HCT116 (cell line): ENCODE results near the gene SEC22A. TPM values are rescaled to one million over a fixed set of nuclear protein-coding genes. Genes with fewer than 3 reads are reported as not detected.

Experiments
- ATAC-seq: fragments of 200-7000 bp; cut with Tn5 transposase; 2 replicates; pipeline ENCODE4 v1.9.1; 2020; ENCODE audit warnings: mild to moderate bottlenecking, moderate library complexity
- BruUV-seq: library from RNA; stranded (reverse); fragments of 400-500 nt; replicated peaks from 2 replicates; lab custom pipeline; 2021; lab: Mats Ljungman, UMichigan
- CTCF ChIA-PET: fragments of 300-600 bp; sonication (Branson Sonifier 250); formaldehyde crosslinking; loops from one replicate; lab custom pipeline; 2021; ENCODE audit warnings: antibody characterized with exemption; lab: Charles Lee
- POLR2A ChIA-PET: fragments of 300-600, 350-600 bp; sonication (Branson Sonifier 250); formaldehyde crosslinking; loops from one replicate; lab custom pipeline; 2021; ENCODE audit warnings: antibody characterized with exemption; lab: Charles Lee
- RAD21 ChIA-PET, 2 experiments: fragments of 300-600 bp; sonication (Branson Sonifier 250); formaldehyde crosslinking; loops; one replicate each; lab custom pipeline; 2023; ENCODE audit warnings: low total read pairs in 2 of 2; ENCODE audit not compliant: uncharacterized antibody in 2 of 2, unreplicated experiment in 2 of 2, low non-redundant PET in 1 of 2; lab: Charles Lee
- DNase-seq: peaks from one replicate; pipeline ENCODE4 v3.0.0-alpha.2; 2010; ENCODE audit warnings: low read depth, low spot score
- H2AFZ ChIP-seq: fragments of 200-600 bp; shearing (Covaris generic), sonication (generic); 2 replicates; pipeline ENCODE4 v1.6.1; 2017; ENCODE audit warnings: low read depth, mixed run types, mixed read lengths, antibody characterized with exemption, low read length; ENCODE audit not compliant: poor library complexity, severe bottlenecking
- H3K27ac ChIP-seq: 2 replicates; pipeline ENCODE4 v1.5.1; 2012; ENCODE audit warnings: low read depth, low read length
- H3K27me3 ChIP-seq: fragments of 200-600 bp; sonication (generic); 2 replicates; pipeline ENCODE4 v1.6.1; 2016; ENCODE audit warnings: mixed run types, low read length, mixed read lengths; ENCODE audit not compliant: insufficient read depth
- H3K36me3 ChIP-seq, 2 experiments: fragments of 200-500 bp in 1 of 2; fragments of 200-600 bp in 1 of 2; sonication (Bioruptor generic) in 1 of 2; sonication (generic) in 1 of 2; 2 replicates each; pipeline versions ENCODE4 v1.5.1 to v1.6.1; 2014 to 2016; ENCODE audit warnings: low read length in 2 of 2, inconsistent platforms in 1 of 2, mixed read lengths in 1 of 2, mixed run types in 1 of 2; ENCODE audit not compliant: insufficient read depth in 2 of 2, control insufficient read depth in 1 of 2
- H3K4me1 ChIP-seq, 2 experiments: fragments of 200-600 bp in 1 of 2; sonication (generic) in 1 of 2; 2 replicates each; pipeline versions ENCODE4 v1.5.1 to v1.6.1; 2012 to 2017; ENCODE audit warnings: low read length in 2 of 2, inconsistent platforms in 1 of 2, mild to moderate bottlenecking in 1 of 2, mixed read lengths in 1 of 2, mixed run types in 1 of 2, moderate library complexity in 1 of 2; ENCODE audit not compliant: insufficient read depth in 2 of 2, control insufficient read depth in 1 of 2
- H3K4me2 ChIP-seq: fragments of 200-600 bp; sonication (generic); 2 replicates; pipeline ENCODE4 v1.6.1; 2017; ENCODE audit warnings: mixed run types, low read length, mixed read lengths
- H3K4me3 ChIP-seq, 2 experiments: fragments of 200-600 bp in 1 of 2; sonication (generic) in 1 of 2; replicated peaks in 1 of 2; 2 replicates each; pipeline ENCODE4 v1.5.1; 2011 to 2016; ENCODE audit warnings: low read length in 2 of 2, control low read depth in 1 of 2, low read depth in 1 of 2, mild to moderate bottlenecking in 1 of 2, mixed read lengths in 1 of 2, mixed run types in 1 of 2
- H3K79me2 ChIP-seq: fragments of 200-600 bp; sonication (generic); 2 replicates; pipeline ENCODE4 v1.6.1; 2017; ENCODE audit warnings: mild to moderate bottlenecking, mixed run types, low read length, moderate library complexity, mixed read lengths; ENCODE audit not compliant: insufficient read depth
- H3K9ac ChIP-seq: fragments of 200-600 bp; sonication (generic); 2 replicates; pipeline ENCODE4 v1.6.1; 2016; ENCODE audit warnings: low read length, mixed read lengths
- H3K9me2 ChIP-seq: fragments of 200-600 bp; sonication (generic), shearing (Covaris generic); 2 replicates; pipeline ENCODE4 v1.6.1; 2017; ENCODE audit warnings: mixed run types, mild to moderate bottlenecking, moderate library complexity; ENCODE audit not compliant: insufficient read depth
- H3K9me3 ChIP-seq, 2 experiments: fragments of 200-500 bp in 1 of 2; fragments of 200-600 bp in 1 of 2; sonication (Bioruptor generic) in 1 of 2; sonication (generic) in 1 of 2; 2 replicates each; pipeline ENCODE4 v1.6.1; 2014 to 2017; ENCODE audit warnings: low read length in 2 of 2, mixed read lengths in 2 of 2, inconsistent platforms in 1 of 2, low read depth in 1 of 2, mild to moderate bottlenecking in 1 of 2, mixed run types in 1 of 2, moderate library complexity in 1 of 2; ENCODE audit not compliant: control insufficient read depth in 1 of 2, insufficient read depth in 1 of 2
- H4K20me1 ChIP-seq: fragments of 200-600 bp; sonication (generic), shearing (Covaris generic); 2 replicates; pipeline ENCODE4 v1.6.1; 2017; ENCODE audit warnings: mixed run types, mild to moderate bottlenecking, moderate library complexity; ENCODE audit not compliant: insufficient read depth
- CBX3 ChIP-seq: IDR thresholded peaks from 2 replicates; pipeline ENCODE4 v1.6.1; 2012; ENCODE audit warnings: low read depth
- CEBPB ChIP-seq: IDR thresholded peaks from 2 replicates; pipeline ENCODE4 v1.6.1; 2012; ENCODE audit warnings: low read depth
- CTCF ChIP-seq, 3 experiments: fragments of 200-600 bp in 1 of 3; sonication (generic) in 1 of 3; IDR thresholded peaks in 2 of 3; conservative IDR thresholded peaks in 1 of 3; 2 replicates each; pipeline ENCODE4 v1.5.1; 2012 to 2017; ENCODE audit warnings: low read depth in 2 of 3, low read length in 2 of 3, antibody characterized with exemption in 1 of 3, borderline replicate concordance in 1 of 3, control low read depth in 1 of 3, mild to moderate bottlenecking in 1 of 3, mixed read lengths in 1 of 3, mixed run types in 1 of 3, moderate library complexity in 1 of 3; ENCODE audit not compliant: insufficient read depth in 1 of 3
- ELF1 ChIP-seq: IDR thresholded peaks from 2 replicates; pipeline ENCODE4 v1.6.1; 2012; ENCODE audit warnings: low read depth, borderline replicate concordance
- EZH2phosphoT487 ChIP-seq: fragments of 200-600 bp; IDR thresholded peaks from 2 replicates; pipeline ENCODE4 v1.6.1; 2018; ENCODE audit warnings: antibody characterized with exemption, borderline replicate concordance
- FOSL1 ChIP-seq: IDR thresholded peaks from 2 replicates; pipeline ENCODE4 v1.6.1; 2012; ENCODE audit warnings: low read depth
- JUND ChIP-seq: IDR thresholded peaks from 2 replicates; pipeline ENCODE4 v1.6.1; 2012
- POLR2A ChIP-seq: IDR thresholded peaks from 2 replicates; pipeline ENCODE4 v1.7.0; 2011; ENCODE audit warnings: borderline replicate concordance; ENCODE audit not compliant: insufficient read depth, insufficient read length; ENCODE audit errors: extremely low read depth
- RAD21 ChIP-seq: IDR thresholded peaks from 2 replicates; pipeline ENCODE4 v1.6.1; 2012; ENCODE audit warnings: low read depth, mild to moderate bottlenecking
- SIN3A ChIP-seq: IDR thresholded peaks from 2 replicates; pipeline ENCODE4 v1.6.1; 2012; ENCODE audit warnings: low read depth
- TCF7L2 ChIP-seq: IDR thresholded peaks from 2 replicates; pipeline ENCODE4 v1.7.0; 2011; ENCODE audit warnings: borderline replicate concordance, inconsistent platforms; ENCODE audit not compliant: insufficient read depth, insufficient read length; ENCODE audit errors: extremely low read depth
- ZFX ChIP-seq: fragments of 450-650 bp; IDR thresholded peaks from 2 replicates; pipeline ENCODE4 v1.6.1; 2017
- ZNF274 ChIP-seq: fragments of 200-500 bp; sonication (Bioruptor generic); IDR thresholded peaks from 2 replicates; pipeline ENCODE4 v1.6.1; 2014; ENCODE audit warnings: mild to moderate bottlenecking, low read depth, low read length, inconsistent platforms
- intact Hi-C: fragments of 100-400 bp; cut with micrococcal nuclease; formaldehyde crosslinking; loops from 2 replicates; pipeline ENCODE4 v1.10.0; 2022
- total RNA-seq: library from RNA; stranded (reverse); gene quantifications from one replicate; pipeline ENCODE4 v1.2.1, GENCODE V29; 2021; ENCODE audit not compliant: unreplicated experiment
- TF ChIP-seq, protein P1 (sequence below): IDR thresholded peaks from 2 replicates; pipeline ENCODE4 v1.6.1; 2012

SEC22A gene
- total RNA-seq, 1 experiment from 2014 or later: 10.6 TPM

DNA sequence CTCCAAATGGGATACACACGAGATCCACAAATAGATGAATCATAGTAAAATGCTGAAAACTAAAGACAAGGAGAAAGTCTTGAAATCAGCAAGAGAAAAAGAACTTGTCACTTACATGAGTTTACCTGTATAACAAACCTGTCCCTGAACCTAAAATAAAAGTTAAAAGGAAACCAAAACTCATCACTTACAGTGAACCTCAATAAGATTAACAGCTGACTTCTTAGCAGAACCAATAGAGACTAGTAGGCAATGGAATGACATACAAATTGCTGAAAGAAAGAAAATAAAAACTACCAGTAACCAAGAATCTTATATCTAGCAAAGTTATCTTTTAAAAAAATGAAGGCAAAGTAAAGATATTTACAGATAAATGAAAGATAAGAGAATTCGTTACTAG, 27.4 kb downstream of the SEC22A start:
- H3K27ac ChIP-seq: no peak overlapping the region
- TF ChIP-seq CEBPB (no peak), CTCF (IDR thresholded peaks at IDR 0.05 in 2 of 3, conservative IDR thresholded peaks at IDR 0.05 in 1 of 3; ENCODE audit: borderline replicate concordance in 1 of 3, insufficient read depth in 1 of 3, low read depth in 2 of 3, low read length in 2 of 3) (no peak), CBX3 (peak; percentile 66; the same call in 1 of the 2 replicates)
- TF ChIP-seq, all 23 proteins: peak for 1
- H3K79me2 ChIP-seq: no peaks in the 10 kb centered on the region
- BruUV-seq: no TSS peak
- no peak for ATAC-seq
- no peak for DNase-seq
- H3K4me1 ChIP-seq: no peaks in the 10 kb centered on the region
- H3K9me2 ChIP-seq: no peaks in the 10 kb centered on the region
- no peak overlapping the region for H3K9ac ChIP-seq
- ChIA-PET CTCF (no interaction called here), POLR2A (no interaction called here), RAD21 (no interaction called here)
- peaks cover 0 to 16% of the 10 kb centered on the region in 2 experiments; a peak in 2 of 4 replicates for H3K36me3 ChIP-seq
- H4K20me1 ChIP-seq: no peaks in the 10 kb centered on the region
- H3K4me3 ChIP-seq: no peak overlapping the region
- peaks cover 5 to 12% of the 10 kb centered on the region in 2 experiments; a peak in 1 of 4 replicates for H3K9me3 ChIP-seq
- intact Hi-C loops: no loop called here
- H3K27me3 ChIP-seq: no peaks in the 10 kb centered on the region
- no peak overlapping the region for H2AFZ ChIP-seq
- no peak overlapping the region for H3K4me2 ChIP-seq

GRCh38 chr3:123236902-123237301, 35.2 kb downstream of the SEC22A start:
- no peaks in the 10 kb centered on the region for H4K20me1 ChIP-seq
- H3K27ac ChIP-seq: no peak overlapping the region
- no peak overlapping the region for H2AFZ ChIP-seq
- ChIA-PET POLR2A (no interaction called here), RAD21 (no interaction called here), CTCF (no interaction called here)
- no peaks in the 10 kb centered on the region for H3K27me3 ChIP-seq
- no peaks in the 10 kb centered on the region for H3K4me1 ChIP-seq
- no peak for DNase-seq
- no peaks in the 10 kb centered on the region for H3K79me2 ChIP-seq
- no peak overlapping the region for H3K4me2 ChIP-seq
- H3K9me3 ChIP-seq: no peaks in the 10 kb centered on the region
- no peak for ATAC-seq
- H3K36me3 ChIP-seq: no peaks in the 10 kb centered on the region
- H3K4me3 ChIP-seq: no peak overlapping the region
- no peaks in the 10 kb centered on the region for H3K9me2 ChIP-seq
- H3K9ac ChIP-seq: no peak overlapping the region
- no TSS peak for BruUV-seq
- intact Hi-C loops: no loop called here
- TF ChIP-seq, protein P1, sequence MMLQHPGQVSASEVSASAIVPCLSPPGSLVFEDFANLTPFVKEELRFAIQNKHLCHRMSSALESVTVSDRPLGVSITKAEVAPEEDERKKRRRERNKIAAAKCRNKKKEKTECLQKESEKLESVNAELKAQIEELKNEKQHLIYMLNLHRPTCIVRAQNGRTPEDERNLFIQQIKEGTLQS: no peak
- no peak for TF ChIP-seq SIN3A
- no peak for TF ChIP-seq RAD21
- no peak for TF ChIP-seq FOSL1
- no peak for TF ChIP-seq CTCF (IDR thresholded peaks at IDR 0.05 in 2 of 3, conservative IDR thresholded peaks at IDR 0.05 in 1 of 3; ENCODE audit: borderline replicate concordance in 1 of 3, insufficient read depth in 1 of 3, low read depth in 2 of 3, low read length in 2 of 3)
- no peak for TF ChIP-seq JUND
- no peak for TF ChIP-seq TCF7L2
- TF ChIP-seq ZFX: no peak
- TF ChIP-seq ZNF274: no peak
- TF ChIP-seq POLR2A: no peak
- TF ChIP-seq ELF1: no peak
- no peak for TF ChIP-seq EZH2phosphoT487
